GM23338 (cell line): Measurements from ENCODE around the gene SORL1. TPM values are rescaled to one million over a fixed set of nuclear protein-coding genes. Genes with fewer than 3 reads are reported as not detected.

Source experiments
- ATAC-seq: fragments of 200-7000 bp; cut with Tn5 transposase; 3 replicates; pipeline ENCODE4 v1.9.1; 2020
- DNase-seq: peaks from one replicate; pipeline ENCODE4 v3.0.0-alpha.2; 2015; ENCODE audit warnings: low spot score
- H2AFZ ChIP-seq: fragments of 200-600 bp; sonication (generic); 2 replicates; pipeline ENCODE4 v1.8.0; 2016; ENCODE audit warnings: antibody characterized with exemption, mild to moderate bottlenecking, moderate library complexity
- H3F3A ChIP-seq: fragments of 200-600 bp; sonication (generic); replicated peaks from 2 replicates; pipeline ENCODE4 v1.8.0; 2017; ENCODE audit warnings: antibody characterized with exemption, mixed run types, low read depth
- H3K27ac ChIP-seq: fragments of 200-600 bp; sonication (generic); 2 replicates; pipeline ENCODE4 v1.6.1; 2016; ENCODE audit warnings: low read depth
- H3K27me3 ChIP-seq: fragments of 200-600 bp; sonication (generic); 2 replicates; pipeline ENCODE4 v1.8.0; 2016; ENCODE audit warnings: mild to moderate bottlenecking, mixed run types, moderate library complexity; ENCODE audit not compliant: insufficient read depth
- H3K36me3 ChIP-seq: fragments of 200-600 bp; sonication (generic); 2 replicates; pipeline ENCODE4 v1.8.0; 2016; ENCODE audit warnings: mild to moderate bottlenecking; ENCODE audit not compliant: insufficient read depth
- H3K4me1 ChIP-seq: fragments of 200-600 bp; sonication (generic); 2 replicates; pipeline ENCODE4 v1.8.0; 2016; ENCODE audit warnings: mild to moderate bottlenecking, moderate library complexity; ENCODE audit not compliant: insufficient read depth
- H3K4me2 ChIP-seq: fragments of 200-600 bp; sonication (generic); 2 replicates; pipeline ENCODE4 v1.7.1; 2017; ENCODE audit warnings: mixed run types
- H3K4me3 ChIP-seq: fragments of 200-600 bp; sonication (generic); 2 replicates; pipeline ENCODE4 v1.6.1; 2016; ENCODE audit warnings: mixed run types
- H3K79me2 ChIP-seq: fragments of 200-600 bp; sonication (generic); replicated peaks from 2 replicates; pipeline ENCODE4 v1.8.0; 2017; ENCODE audit warnings: mild to moderate bottlenecking; ENCODE audit not compliant: insufficient read depth
- H3K9me2 ChIP-seq: fragments of 200-600 bp; sonication (generic); 2 replicates; pipeline ENCODE4 v1.8.0; 2017; ENCODE audit not compliant: insufficient read depth
- H4K20me1 ChIP-seq: fragments of 200-600 bp; sonication (generic); replicated peaks from 2 replicates; pipeline ENCODE4 v1.8.0; 2017; ENCODE audit warnings: mild to moderate bottlenecking; ENCODE audit not compliant: insufficient read depth
- H3K27ac Mint-ChIP-seq: 2 replicates; pipeline ENCODE4 v1.8.0; 2020; ENCODE audit warnings: inconsistent platforms, mild to moderate bottlenecking, moderate library complexity, mixed read lengths
- H3K27me3 Mint-ChIP-seq: 3 replicates; pipeline ENCODE4 v1.8.0; 2022; ENCODE audit warnings: low read depth, mild to moderate bottlenecking, moderate library complexity, mixed read lengths, inconsistent platforms; ENCODE audit not compliant: insufficient read depth, poor library complexity
- H3K36me3 Mint-ChIP-seq: 3 replicates; pipeline ENCODE4 v1.8.0; 2021; ENCODE audit warnings: low read depth, mild to moderate bottlenecking, inconsistent platforms, moderate library complexity, mixed read lengths
- H3K4me1 Mint-ChIP-seq: 3 replicates; pipeline ENCODE4 v1.8.0; 2020; ENCODE audit warnings: mild to moderate bottlenecking, inconsistent platforms, mixed read lengths
- H3K4me3 Mint-ChIP-seq: 3 replicates; pipeline ENCODE4 v1.8.0; 2021; ENCODE audit warnings: moderate library complexity, mild to moderate bottlenecking, inconsistent platforms, mixed read lengths
- H3K9me3 Mint-ChIP-seq: 3 replicates; pipeline ENCODE4 v1.8.0; 2020; ENCODE audit warnings: moderate library complexity, mild to moderate bottlenecking, inconsistent platforms, mixed read lengths
- CREB1 ChIP-seq: fragments of 250-450 bp; sonication (Bioruptor Pico); IDR thresholded peaks from 2 replicates; pipeline ENCODE4 v1.5.0; 2020; ENCODE audit warnings: low read depth, mild to moderate bottlenecking, moderate library complexity
- CTCF ChIP-seq, 2 experiments: fragments of 200-600 bp in 1 of 2; sonication (generic) in 1 of 2; conservative IDR thresholded peaks; 2 replicates each; pipeline versions ENCODE4 v1.5.1 to v1.6.1; 2016 to 2017; ENCODE audit warnings: antibody characterized with exemption in 2 of 2, low read depth in 2 of 2, mild to moderate bottlenecking in 2 of 2, moderate library complexity in 1 of 2
- EZH2phosphoT487 ChIP-seq: fragments of 200-600 bp; sonication (generic); IDR thresholded peaks from one replicate; pipeline ENCODE4 v1.8.1; 2018; ENCODE audit warnings: antibody characterized with exemption; ENCODE audit not compliant: unreplicated experiment
- POLR2AphosphoS5 ChIP-seq: IDR thresholded peaks from 2 replicates; pipeline ENCODE4 v1.6.1; 2016; ENCODE audit warnings: antibody characterized with exemption, low read depth
- REST ChIP-seq: IDR thresholded peaks from one replicate; pipeline ENCODE4 v1.6.1; 2018; ENCODE audit warnings: antibody characterized with exemption; ENCODE audit not compliant: unreplicated experiment
- STAT1 ChIP-seq: IDR thresholded peaks from one replicate; pipeline ENCODE4 v1.6.1; 2016; ENCODE audit warnings: antibody characterized with exemption; ENCODE audit not compliant: unreplicated experiment
- ZNF114 ChIP-seq: fragments of 250-450 bp; sonication (Bioruptor Pico); IDR thresholded peaks from 2 replicates; pipeline ENCODE4 v1.5.0; 2020; ENCODE audit warnings: mild to moderate bottlenecking, moderate library complexity
- ZNF331 ChIP-seq: fragments of 250-450 bp; sonication (Bioruptor Pico); IDR thresholded peaks from 2 replicates; pipeline ENCODE4 v1.5.0; 2020; ENCODE audit warnings: low read depth, mild to moderate bottlenecking, moderate library complexity
- ZNF462 ChIP-seq: fragments of 250-450 bp; sonication (Bioruptor Pico); IDR thresholded peaks from 2 replicates; pipeline ENCODE4 v1.5.0; 2020; ENCODE audit warnings: mild to moderate bottlenecking, moderate library complexity
- polyA plus RNA-seq: library from polyadenylated mRNA; unstranded; fragments of >200 nt; fragmentation: Nextera tagmentation; extraction: Ambion mirVana; gene quantifications from 2 replicates; pipeline ENCODE4 v1.2.1, GENCODE V29; 2016
- total RNA-seq: library from RNA; depleted of rRNA; stranded (reverse); fragments of >200 nt; shearing (Covaris generic); gene quantifications from 2 replicates; pipeline ENCODE4 v1.2.3, GENCODE V29; 2014

Gene SORL1
- total and polyA plus RNA-seq, 2 experiments from 2014 or later, result 23.0 to 78.8 TPM

GRCh38 chr11:121465709-121466062, 13.6 kb downstream of the SORL1 start:
- ATAC-seq, result peak; percentile 9; the same call in 2 of the 3 replicates
- Histone ChIP-seq H3K4me2 (peak overlapping the region; percentile 74), H3K27me3 (no peaks in the 10 kb centered on the region), H3K4me3 (peak overlapping the region; percentile 35; the same call in 1 of the 2 replicates), H2AFZ (no peak overlapping the region), H3K9me2 (no peaks in the 10 kb centered on the region), H3K36me3 (peaks cover 10% of the 10 kb centered on the region), H3K27ac (peak overlapping the region; percentile 93), H3F3A (peaks cover 5% of the 10 kb centered on the region; the same call in 1 of the 2 replicates), H3K4me1 (peaks cover 82% of the 10 kb centered on the region), H4K20me1 (peaks cover 11% of the 10 kb centered on the region), H3K79me2 (peaks cover 96% of the 10 kb centered on the region)
- peaks cover 19% of the 10 kb centered on the region for H3K36me3 Mint-ChIP-seq
- no peak for DNase-seq
- H3K27ac Mint-ChIP-seq, result peak overlapping the region; percentile 95
- H3K4me3 Mint-ChIP-seq, result peak overlapping the region; percentile 52
- TF ChIP-seq CTCF (conservative IDR thresholded peaks at IDR 0.05; ENCODE audit: low read depth in 2 of 2) (peak in 1 of 2 experiments; percentile 21; a peak in 1 of 4 replicates), ZNF331 (CRISPR knock-in tag) (no peak)
- no peaks in the 10 kb centered on the region for H3K9me3 Mint-ChIP-seq
- H3K4me1 Mint-ChIP-seq, result peaks cover 83% of the 10 kb centered on the region
- H3K27me3 Mint-ChIP-seq, result peaks cover 16% of the 10 kb centered on the region

GRCh38 chr11:121466063-121466794, 14.1 kb downstream of the SORL1 start:
- peak overlapping the region; percentile 74 for H3K4me2 ChIP-seq
- H3K4me3 ChIP-seq, result peak overlapping the region; percentile 35; the same call in 1 of the 2 replicates
- no peaks in the 10 kb centered on the region for H3K9me2 ChIP-seq
- DNase-seq (peak; percentile 90), ATAC-seq (peak; percentile 81)
- Mint-ChIP-seq H3K27me3 (peaks cover 14% of the 10 kb centered on the region), H3K4me3 (peak overlapping the region; percentile 52), H3K27ac (peak overlapping the region; percentile 95), H3K36me3 (peaks cover 24% of the 10 kb centered on the region), H3K4me1 (peaks cover 78% of the 10 kb centered on the region), H3K9me3 (no peaks in the 10 kb centered on the region)
- H3K27ac ChIP-seq, result peak overlapping the region; percentile 93
- H4K20me1 ChIP-seq, result peaks cover 11% of the 10 kb centered on the region
- no peak overlapping the region for H2AFZ ChIP-seq
- H3K4me1 ChIP-seq, result peaks cover 77% of the 10 kb centered on the region
- no peaks in the 10 kb centered on the region for H3K27me3 ChIP-seq
- peaks cover 94% of the 10 kb centered on the region for H3K79me2 ChIP-seq
- H3F3A ChIP-seq, result peaks cover 5% of the 10 kb centered on the region; the same call in 1 of the 2 replicates
- H3K36me3 ChIP-seq, result peaks cover 14% of the 10 kb centered on the region
- TF ChIP-seq POLR2AphosphoS5 (peak; percentile 21; the same call in 1 of the 2 replicates), CREB1 (CRISPR knock-in tag) (0 out of 2 replicates have a peak, but pooled peaks have one; percentile 26), ZNF462 (no peak; the same call in 1 of the 2 replicates), REST (no peak), EZH2phosphoT487 (no peak), STAT1 (no peak), ZNF114 (no peak)
